Dermis blood vessel endothelial cell (primary cell): ENCODE data around the gene TAF9. TPM values are rescaled to one million over a fixed set of nuclear protein-coding genes. Genes with fewer than 3 reads are reported as not detected.
A peak's percentile ranks its signal among the peaks of the same experiment; 100 is the strongest.

Experiments
- DNase-seq: peaks from one replicate; pipeline ENCODE4 v3.0.0; 2010
- total RNA-seq: library from RNA; depleted of rRNA; stranded (reverse); fragments of >200 nt; gene quantifications from 2 replicates; pipeline ENCODE4 v1.2.3, GENCODE V29; 2014

TAF9 gene, protein sequence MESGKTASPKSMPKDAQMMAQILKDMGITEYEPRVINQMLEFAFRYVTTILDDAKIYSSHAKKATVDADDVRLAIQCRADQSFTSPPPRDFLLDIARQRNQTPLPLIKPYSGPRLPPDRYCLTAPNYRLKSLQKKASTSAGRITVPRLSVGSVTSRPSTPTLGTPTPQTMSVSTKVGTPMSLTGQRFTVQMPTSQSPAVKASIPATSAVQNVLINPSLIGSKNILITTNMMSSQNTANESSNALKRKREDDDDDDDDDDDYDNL
- 56.7 and 94.0 TPM in 2 replicates for total RNA-seq

- DNase-seq: peak; percentile 93
Observed at GRCh38 chr5:69369340-69370121, at the start of gene TAF9, which contains the start of the genes AK6 and RAD17. Gene TAF9, minus strand, starts transcription at chr5:69369520. Its CDS starts 3,783 bp downstream, at chr5:69365737. Gene AK6, minus strand, starts transcription at chr5:69369520. Its CDS starts 30 bp downstream, at chr5:69369490. Gene RAD17, plus strand, starts transcription at chr5:69369818. Its CDS starts 2,391 bp downstream, at chr5:69372209.

DNA sequence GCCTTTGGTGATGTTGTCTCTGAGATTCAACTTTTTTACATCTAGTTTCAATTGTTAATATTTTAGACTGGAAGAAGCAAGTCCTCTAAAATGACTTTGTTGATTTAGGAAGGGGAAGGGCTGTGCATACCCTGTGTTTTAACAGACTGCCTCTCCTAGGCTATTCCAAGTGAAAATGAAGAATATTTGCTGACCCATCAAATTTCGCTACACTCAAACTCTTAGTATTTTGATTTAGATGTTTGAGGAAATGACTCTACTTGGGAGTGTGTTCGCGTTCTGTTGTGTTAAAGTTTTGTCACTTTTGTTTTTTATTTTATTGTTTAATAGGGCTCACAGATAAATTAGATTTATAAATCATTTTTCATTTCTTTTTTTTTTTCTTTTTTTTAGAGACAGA, 49.2 kb upstream of the TAF9 start:
- DNase-seq: no peak

DNA sequence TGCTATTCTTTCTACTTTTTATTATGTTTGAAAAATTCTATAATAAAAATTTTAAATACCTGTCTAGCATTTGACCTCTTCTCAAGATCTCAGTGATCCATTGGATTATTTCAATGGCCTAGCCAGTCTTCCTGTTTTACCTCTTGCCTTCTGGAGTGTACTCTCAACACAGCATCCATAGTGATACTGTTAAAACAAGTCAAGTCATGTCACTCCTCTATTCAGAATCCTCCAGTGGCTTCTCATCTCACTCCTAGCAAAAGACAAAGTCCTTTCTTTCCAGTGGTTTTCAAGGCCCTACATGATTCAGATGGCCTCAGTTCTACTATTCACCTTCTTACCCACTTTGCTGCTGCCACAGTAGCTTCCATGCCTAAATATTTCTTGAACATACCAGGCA, 47.4 kb upstream of the TAF9 start:
- DNase-seq: no peak

DNA sequence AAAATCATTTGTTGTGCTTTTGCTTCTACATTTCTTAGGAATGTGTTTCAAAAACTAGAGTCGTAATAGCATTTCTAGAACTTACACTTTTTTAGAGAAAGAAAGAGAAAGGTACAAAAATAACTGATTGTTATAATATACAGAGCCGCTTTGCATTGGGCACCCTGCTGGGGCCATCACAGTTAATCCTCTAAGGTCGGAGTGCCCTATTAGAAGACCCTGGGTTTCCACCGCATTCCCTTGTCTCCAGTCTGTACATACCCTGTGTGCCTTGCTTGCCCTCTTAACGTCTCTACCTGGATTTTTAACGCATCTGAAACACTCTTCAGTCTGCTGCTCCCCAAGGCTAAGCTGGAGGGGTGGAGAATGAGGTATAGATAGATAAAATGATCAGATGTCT, 46.9 kb upstream of the TAF9 start:
- no peak for DNase-seq

DNA sequence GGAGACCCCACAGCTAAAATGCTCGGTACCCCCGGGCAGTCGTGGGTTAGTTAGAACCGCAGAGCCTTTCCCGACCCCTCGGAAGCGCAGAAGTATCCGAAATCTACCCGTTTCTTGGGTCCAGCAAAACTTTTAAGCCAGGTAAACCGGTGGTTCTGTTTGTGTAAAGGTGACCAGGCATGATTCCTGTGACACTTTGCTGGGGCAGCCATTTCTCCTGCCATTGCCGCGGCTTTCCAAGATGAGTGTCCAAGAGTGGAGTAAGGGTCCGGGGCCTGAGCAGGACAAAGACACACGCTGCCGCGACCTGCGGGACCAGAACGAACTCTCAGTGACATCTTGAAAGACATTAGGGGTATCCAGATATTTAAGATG, 46.3 kb upstream of the TAF9 start:
- peak; percentile 2 for DNase-seq

DNA sequence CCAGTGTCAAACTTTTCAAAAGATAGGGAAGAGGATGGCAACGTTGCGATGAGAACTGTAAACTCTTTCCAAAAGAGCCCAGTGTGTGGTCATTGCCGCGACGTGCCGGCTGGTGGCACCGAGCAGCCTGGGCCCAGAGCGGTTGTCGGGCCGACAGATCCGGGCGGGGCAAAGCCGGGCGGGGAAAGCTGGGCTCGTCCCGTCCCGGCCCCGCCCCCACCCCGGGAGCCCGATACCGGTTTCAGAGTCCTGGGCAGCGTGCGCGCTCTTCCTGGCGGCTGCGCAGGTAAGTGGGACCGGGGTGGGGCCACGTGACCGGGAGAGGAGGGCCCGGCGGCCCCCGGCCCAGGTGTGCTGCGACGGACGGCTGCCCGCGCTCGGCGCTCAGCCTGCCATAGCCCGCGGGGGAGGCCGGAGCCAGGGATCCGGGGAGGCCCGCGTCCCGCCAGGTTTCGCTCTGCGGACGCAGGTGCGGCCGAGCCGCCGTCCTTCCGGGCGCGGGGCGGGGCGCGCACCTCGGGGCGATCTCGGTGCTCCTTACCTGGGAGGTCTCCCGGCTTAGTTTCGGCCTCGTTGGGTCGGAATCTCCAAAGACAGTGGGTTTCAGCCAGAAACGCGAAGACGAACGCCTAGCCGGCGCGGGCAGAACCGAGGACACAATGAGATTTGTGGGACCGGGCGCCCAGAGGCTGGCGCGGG, 45.7 kb upstream of the TAF9 start, which contains the start of gene MARVELD2:
Gene MARVELD2 (plus strand): TSS at position 232 of the 699 bp plus-strand sequence. CDS start 4,270 bp downstream, outside the sequence.
- DNase-seq: peak; percentile 71

- no peak for DNase-seq
Observed at GRCh38 chr5:69404659-69405330, 35.5 kb upstream of the TAF9 start.

DNA sequence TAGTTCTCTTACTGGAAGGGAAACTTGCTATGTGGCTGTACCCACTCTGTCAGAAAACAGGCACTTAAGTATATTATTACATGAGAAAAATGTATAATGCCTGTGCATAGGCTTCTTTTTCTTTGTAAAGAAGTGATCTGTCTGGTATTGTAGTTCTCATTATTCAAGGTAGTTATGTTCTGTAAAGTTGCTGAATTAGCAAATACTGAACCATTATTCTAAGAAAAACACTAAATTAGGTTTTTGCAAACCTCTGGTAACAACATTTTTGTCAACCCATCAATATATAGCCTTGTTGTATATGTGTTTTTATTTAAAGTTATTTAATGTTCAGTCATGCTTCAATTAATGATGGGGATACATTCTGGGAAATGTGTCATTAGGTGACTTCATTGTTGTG, 9.1 kb upstream of the TAF9 start:
- DNase-seq: no peak

DNA sequence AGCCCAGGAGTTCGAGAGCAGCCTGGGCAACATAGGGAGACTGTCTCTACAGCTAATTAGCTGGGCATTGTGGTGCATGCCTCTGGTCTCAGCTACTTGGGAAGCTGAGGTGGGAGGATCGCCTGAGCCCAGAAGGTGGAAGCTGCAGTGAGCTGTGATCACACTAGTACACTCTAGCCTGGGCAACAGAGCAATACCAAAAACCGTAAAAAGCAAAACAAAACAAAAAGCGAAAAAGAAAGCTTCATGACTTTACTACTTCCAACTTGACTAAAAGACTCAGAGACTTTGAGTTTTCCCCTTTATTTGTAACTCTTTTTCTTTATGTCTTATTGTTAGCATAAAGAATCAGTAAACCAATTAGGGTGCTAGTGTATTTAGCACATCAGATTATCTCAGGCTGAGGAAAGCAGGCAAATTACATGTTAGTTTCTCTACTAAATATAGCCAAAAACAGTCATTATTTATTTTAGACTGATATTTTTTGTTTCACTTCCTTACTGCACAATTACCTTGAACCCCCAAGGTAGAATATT, 5.7 kb upstream of the TAF9 start:
- no peak for DNase-seq

DNA sequence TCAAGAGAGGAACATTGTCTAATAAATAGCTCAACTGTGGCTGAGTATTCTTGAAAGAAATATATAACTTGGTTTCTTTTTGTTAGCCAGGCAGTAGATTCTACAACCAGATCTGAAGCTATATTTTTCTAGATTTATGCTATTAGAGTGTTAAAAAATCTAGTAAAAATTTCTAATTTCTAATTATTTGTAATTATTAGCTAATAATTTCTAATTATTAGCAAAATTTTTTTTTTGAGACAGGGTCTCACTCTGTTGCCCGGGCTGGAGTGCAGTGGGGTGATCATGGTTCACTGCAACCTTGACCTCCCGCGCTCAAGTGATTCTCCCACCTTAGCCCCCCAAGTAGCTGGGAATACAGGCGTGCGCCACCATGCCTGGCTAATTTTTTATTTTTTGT, 3.1 kb upstream of the TAF9 start:
- no peak for DNase-seq

- DNase-seq: peak; percentile 3
Observed at GRCh38 chr5:69370335-69370734, 1.0 kb upstream of the TAF9 start.

DNA sequence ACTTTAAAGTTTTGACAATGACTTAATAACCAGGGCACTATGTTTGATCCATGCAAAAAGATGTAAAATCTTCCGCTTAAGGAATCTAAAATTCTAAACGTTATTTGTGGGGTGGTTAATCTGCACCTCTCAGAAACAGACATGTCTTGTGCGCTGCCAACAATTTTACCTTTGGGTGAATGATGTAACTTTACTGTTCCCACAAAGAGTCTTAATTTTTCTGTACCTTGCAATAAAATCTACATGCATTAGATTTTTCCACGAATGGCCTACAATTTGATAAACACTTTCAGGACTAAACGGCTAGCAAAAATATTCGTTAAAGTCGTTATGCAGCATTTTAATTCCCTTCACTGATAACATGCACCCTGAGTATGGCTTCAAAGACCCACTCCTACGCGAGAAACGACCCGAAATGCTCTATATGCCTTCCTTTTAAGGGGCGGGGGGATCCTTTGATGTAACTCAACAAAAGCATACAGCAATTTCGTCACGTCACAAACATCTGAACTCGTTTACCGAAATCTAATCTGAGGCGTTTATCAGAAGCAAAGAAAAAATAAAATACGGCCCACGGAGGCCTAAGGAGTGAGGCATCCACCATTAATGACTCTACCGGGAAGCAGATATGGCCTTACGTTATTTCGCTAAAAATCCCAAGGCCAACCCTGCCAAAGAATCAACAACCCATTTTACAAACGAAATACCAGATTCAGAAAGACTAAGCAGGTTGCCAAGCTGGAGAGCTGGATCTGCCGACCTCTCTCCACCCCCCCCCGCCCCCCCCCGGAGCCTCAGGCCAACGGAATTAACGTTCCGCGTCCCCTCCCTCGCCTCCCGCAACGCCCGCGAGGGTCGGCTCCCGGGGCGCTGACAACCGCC, 621 bp downstream of the TAF9 start:
- DNase-seq: peak; percentile 53

DNA sequence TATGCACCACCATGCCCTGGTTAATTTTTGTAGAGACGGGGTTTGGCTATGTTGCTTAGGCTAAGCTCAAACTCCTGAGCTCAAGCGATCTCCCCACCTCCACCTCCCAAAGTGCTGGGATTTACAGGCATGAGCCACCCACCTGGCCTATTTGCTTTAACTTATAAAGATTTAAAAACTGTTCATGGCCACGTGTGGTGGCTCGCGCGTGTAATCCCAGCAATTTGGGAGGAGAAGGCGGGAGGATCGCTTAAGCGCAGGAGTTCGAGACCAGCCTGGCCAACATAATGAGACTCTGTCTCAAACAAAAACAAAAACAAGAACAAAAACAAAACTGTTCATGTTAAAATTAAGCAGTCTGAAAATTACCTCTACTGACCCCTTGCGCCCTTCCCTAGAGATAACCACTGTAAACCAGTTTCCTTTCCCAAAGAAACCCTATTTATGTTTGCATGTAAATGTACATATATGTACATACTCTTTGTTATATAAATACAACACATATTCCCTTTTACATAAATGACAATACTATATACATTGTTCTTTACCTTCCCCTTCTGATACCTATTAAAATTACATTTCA, 1.5 kb downstream of the TAF9 start:
- no peak for DNase-seq

GRCh38 chr5:69364850-69365249, 4.5 kb downstream of the TAF9 start:
- no peak for DNase-seq

DNA sequence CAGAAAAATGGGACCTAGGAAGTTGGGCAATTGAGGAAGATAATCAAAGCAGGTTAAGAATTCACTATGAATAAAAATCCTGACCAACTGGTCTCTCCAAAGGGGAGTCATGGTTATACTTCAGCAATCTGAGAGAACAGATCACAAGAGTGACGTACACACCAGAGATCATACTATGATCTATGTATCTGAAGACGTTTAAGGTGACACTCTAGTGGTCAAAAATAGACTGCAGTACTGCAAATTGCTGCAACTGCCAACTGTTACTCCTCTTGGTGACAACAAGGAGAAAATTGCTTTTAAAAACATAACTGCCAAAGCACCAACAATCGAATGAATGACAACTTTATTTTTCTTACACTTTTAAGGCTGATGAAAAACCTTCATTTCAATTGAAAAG, 4.9 kb downstream of the TAF9 start:
- peak; percentile 41 for DNase-seq

DNA sequence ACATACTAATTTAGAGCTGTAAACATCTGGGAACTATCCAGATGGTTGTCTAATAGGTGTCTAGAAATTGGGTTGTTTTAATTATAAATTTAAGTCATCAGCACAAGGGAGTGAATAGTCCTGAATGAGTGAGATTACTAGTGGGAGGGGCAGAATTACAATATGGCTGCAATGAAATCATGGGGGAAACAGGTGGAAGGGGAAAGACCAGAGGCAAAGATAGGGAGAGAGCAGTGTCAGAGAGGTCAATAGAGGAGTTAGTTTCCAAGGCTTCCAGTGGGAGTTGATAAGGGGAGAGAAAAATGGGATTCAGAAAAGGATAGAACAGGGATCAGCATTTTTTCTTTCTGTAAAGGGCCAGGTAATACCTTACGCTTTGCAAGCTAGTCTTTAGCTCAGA, 8.9 kb downstream of the TAF9 start:
- no peak for DNase-seq

DNA sequence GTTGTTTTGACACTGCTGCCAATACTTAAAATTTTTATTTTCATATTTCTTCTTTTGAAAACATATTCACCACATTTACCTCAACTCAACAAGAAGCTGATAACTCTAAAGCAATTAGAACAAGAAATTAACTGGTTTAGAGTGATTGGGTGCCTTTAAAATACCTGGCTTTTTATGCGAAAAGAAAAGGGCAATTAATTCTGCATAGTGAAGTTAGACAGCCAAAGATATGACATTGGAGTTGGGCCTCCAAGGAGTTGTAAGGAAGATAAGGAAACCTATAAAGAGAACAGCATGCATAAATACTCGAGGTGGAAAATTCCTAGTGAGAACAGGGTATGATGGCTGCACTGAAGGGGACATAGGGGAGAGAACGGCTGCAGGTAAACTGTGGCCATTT, 9.6 kb downstream of the TAF9 start:
- no peak for DNase-seq

DNA sequence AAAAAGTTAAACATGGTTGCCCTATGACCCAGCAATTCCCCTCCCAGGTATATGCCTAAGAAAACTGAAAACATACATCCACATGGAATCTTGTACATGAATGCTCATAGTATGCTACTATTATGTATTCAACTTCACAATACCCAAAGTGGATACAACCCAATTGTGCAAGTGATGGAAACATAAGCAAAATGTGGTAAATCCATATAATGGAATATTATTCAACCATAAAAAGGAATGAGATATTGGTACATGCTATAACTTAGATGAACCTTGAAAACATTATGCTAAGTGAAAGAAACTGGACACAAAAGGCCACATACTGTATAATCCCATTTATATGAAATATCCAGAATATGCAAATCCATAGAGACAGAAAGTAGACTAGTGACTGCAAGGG, 18.7 kb downstream of the TAF9 start:
- no peak for DNase-seq

GRCh38 chr5:69343083-69343482, 26.2 kb downstream of the TAF9 start:
- DNase-seq: no peak

DNA sequence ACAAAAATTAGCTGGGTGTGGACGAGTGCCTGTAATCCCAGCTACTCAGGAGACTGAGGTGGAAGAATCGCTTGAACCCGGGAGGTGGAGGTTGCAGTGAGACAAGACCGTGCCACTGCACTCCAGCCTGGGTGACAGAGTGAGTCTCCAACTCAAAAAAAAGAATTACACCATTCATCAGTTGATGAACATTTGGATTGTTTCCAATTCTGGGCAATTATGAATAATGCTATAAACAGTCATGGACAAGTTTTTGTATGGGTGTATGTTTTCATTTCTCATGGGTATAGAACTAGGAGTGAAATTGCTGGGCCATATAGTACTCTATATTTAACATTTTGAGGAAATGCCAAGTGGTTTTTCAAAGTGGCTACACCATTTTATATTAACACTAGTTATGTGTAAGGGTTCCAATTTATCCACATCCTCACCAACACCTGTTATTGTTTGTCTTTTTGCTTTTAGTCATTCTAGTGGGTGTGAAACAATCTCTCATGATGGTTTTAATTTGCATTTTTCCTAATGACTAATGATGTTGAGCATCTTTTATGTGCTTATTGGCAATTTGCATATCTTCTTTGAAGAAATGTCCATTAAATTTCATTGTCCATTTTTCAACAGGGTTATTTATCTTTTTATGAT, 27.7 kb downstream of the TAF9 start:
- DNase-seq: no peak
